ENCODE measurements around the gene HEXIM2.

Gene HEXIM2

GRCh38 chr17:45144199-45145034 is 17.3 kb upstream of the HEXIM2 start:
- Histone ChIP-seq H3K4me3 (ENCODE audit: low read depth, low read length) (no peak overlapping the region), H3K9me3 (ENCODE audit: severe bottlenecking) (no peaks in the 10 kb centered on the region), H3K27ac (no peak overlapping the region), H3K36me3 (no peaks in the 10 kb centered on the region), H3K27me3 (ENCODE audit: insufficient read depth, low read depth, severe bottlenecking) (no peaks in the 10 kb centered on the region)
- DNase-seq = no peak
- no peak for TF ChIP-seq CTCF (IDR thresholded peaks at IDR 0.05; ENCODE audit: low read depth, low read length)

- Histone ChIP-seq H3K4me3 (ENCODE audit: low read depth, low read length) (no peak overlapping the region), H3K27me3 (ENCODE audit: insufficient read depth, low read depth, severe bottlenecking) (no peaks in the 10 kb centered on the region), H3K36me3 (no peaks in the 10 kb centered on the region), H3K27ac (no peak overlapping the region), H3K9me3 (ENCODE audit: severe bottlenecking) (no peaks in the 10 kb centered on the region)
- DNase-seq = no peak
- TF ChIP-seq CTCF (IDR thresholded peaks at IDR 0.05; ENCODE audit: low read depth, low read length) = no peak
These were observed 16.7 kb upstream of the HEXIM2 start for GRCh38 chr17:45145035-45145389.

GRCh38 chr17:45146166-45146565 is 15.5 kb upstream of the HEXIM2 start:
- no peaks in the 10 kb centered on the region for H3K36me3 ChIP-seq
- H3K4me3 ChIP-seq (ENCODE audit: low read depth, low read length) = no peak overlapping the region
- DNase-seq = no peak
- TF ChIP-seq CTCF (IDR thresholded peaks at IDR 0.05; ENCODE audit: low read depth, low read length) = no peak
- no peaks in the 10 kb centered on the region for H3K27me3 ChIP-seq (ENCODE audit: insufficient read depth, low read depth, severe bottlenecking)
- H3K27ac ChIP-seq = no peak overlapping the region
- H3K9me3 ChIP-seq (ENCODE audit: severe bottlenecking) = no peaks in the 10 kb centered on the region

GRCh38 chr17:45146592-45146889 is 15.1 kb upstream of the HEXIM2 start:
- no peaks in the 10 kb centered on the region for H3K9me3 ChIP-seq (ENCODE audit: severe bottlenecking)
- peak overlapping the region; percentile 99 for H3K27ac ChIP-seq
- H3K36me3 ChIP-seq = no peaks in the 10 kb centered on the region
- no peak for TF ChIP-seq CTCF (IDR thresholded peaks at IDR 0.05; ENCODE audit: low read depth, low read length)
- DNase-seq = no peak
- H3K4me3 ChIP-seq (ENCODE audit: low read depth, low read length) = peak overlapping the region; percentile 74
- H3K27me3 ChIP-seq (ENCODE audit: insufficient read depth, low read depth, severe bottlenecking) = no peaks in the 10 kb centered on the region

- no peaks in the 10 kb centered on the region for H3K36me3 ChIP-seq
- no peak for TF ChIP-seq CTCF (IDR thresholded peaks at IDR 0.05; ENCODE audit: low read depth, low read length)
- DNase-seq = peak; percentile 43
These were observed 14.6 kb upstream of the HEXIM2 start for GRCh38 chr17:45146890-45147580.

More at GRCh38 chr17:45146890-45147580, 14.6 kb upstream of the HEXIM2 start:
- H3K9me3 ChIP-seq (ENCODE audit: severe bottlenecking) = no peaks in the 10 kb centered on the region
- no peaks in the 10 kb centered on the region for H3K27me3 ChIP-seq (ENCODE audit: insufficient read depth, low read depth, severe bottlenecking)
- H3K4me3 ChIP-seq (ENCODE audit: low read depth, low read length) = peak overlapping the region; percentile 74
- H3K27ac ChIP-seq = peak overlapping the region; percentile 99
